HFFc6 (cell line): ENCODE results near the gene PSRC1. TPM values are rescaled to one million over a fixed set of nuclear protein-coding genes. Genes with fewer than 3 reads are reported as not detected.

Experiments
- DNase-seq: peaks from one replicate; pipeline ENCODE4 v3.0.0-alpha.2; 2018
- H3K27ac Mint-ChIP-seq: 2 replicates; pipeline ENCODE4 v1.8.0; 2020; ENCODE audit warnings: mild to moderate bottlenecking, mixed read lengths
- H3K27me3 Mint-ChIP-seq: 2 replicates; pipeline ENCODE4 v1.8.0; 2021; ENCODE audit warnings: mild to moderate bottlenecking, moderate library complexity, mixed read lengths; ENCODE audit not compliant: insufficient read depth
- H3K36me3 Mint-ChIP-seq: 2 replicates; pipeline ENCODE4 v1.8.0; 2021; ENCODE audit warnings: low read depth, mixed read lengths
- H3K4me1 Mint-ChIP-seq: 2 replicates; pipeline ENCODE4 v1.8.0; 2020; ENCODE audit warnings: low read depth, mixed read lengths
- H3K4me3 Mint-ChIP-seq: 2 replicates; pipeline ENCODE4 v1.8.0; 2020; ENCODE audit warnings: mild to moderate bottlenecking, moderate library complexity, mixed read lengths
- H3K9me3 Mint-ChIP-seq: 2 replicates; pipeline ENCODE4 v1.8.0; 2020; ENCODE audit warnings: mild to moderate bottlenecking, mixed read lengths
- long read RNA-seq: library from polyadenylated mRNA; unstranded; transcript quantifications from one replicate; pipeline ENCODE4 v2.0.0, GENCODE V29; 2019
- total RNA-seq, 6 experiments: library from RNA; stranded (reverse); fragmentation: NEBNext Ultra II Directional; extraction: Animal tissue kit (Norgen Biotek cat#: 25700); gene quantifications; 2 replicates in 1 of 6; 3 replicates in 5 of 6; pipeline ENCODE4 v1.2.3, GENCODE V29; 2021
- TF ChIP-seq, protein P1 (sequence below): fragments of 200-600 bp; sonication (generic); IDR thresholded peaks from 2 replicates; pipeline ENCODE4 v1.5.0; 2021; ENCODE audit warnings: antibody characterized with exemption, mild to moderate bottlenecking

PSRC1 gene
- total RNA-seq = 10 to 100 TPM; 17.0 to 33.1 (median 30.4) TPM
- long read RNA-seq, partial matches to known transcripts = 4 of 15 reads
- long read RNA-seq, other reads (novel, unspliced or antisense) = 8 of 15 reads

DNA sequence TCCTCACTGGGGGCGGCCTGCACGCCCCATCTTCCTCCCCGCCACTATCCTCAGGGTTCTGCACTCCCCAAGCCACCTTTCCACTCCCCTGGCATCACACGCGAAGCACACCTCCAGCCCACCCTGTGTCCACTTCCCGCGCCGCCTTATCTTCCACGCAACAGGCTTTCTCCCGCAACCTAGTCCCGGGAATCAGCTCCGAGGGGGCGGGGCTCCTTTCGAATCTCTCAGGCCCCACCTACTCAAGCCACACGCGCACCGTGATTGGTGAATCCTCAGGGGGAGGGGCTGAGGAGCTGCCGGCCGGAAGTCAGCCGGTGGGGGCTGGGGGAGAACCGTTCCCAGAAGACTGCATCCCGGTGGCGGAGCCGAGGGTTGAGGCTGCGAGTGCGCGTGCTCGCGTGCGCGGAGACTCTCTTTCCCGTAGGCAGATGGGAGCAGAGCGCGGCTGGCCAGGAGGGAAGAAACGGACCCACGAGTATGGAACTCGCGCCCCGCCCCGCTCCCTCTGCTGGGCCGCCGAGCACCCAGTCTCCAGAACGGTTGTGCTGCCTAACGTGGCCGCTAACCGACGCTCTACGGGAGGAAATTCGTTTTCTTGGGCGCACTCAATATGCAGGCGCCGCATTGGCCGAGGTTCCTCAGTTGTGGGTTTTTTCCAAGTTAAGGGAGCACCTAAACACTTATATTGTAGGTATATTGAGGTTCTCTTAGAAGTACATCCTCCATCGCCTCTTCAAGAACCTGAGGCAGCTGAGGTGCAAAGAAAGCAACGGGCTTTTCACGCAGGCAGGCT is at the start of gene PSRC1:
Gene PSRC1 (minus strand): TSS at position 194 of the 796 bp plus-strand sequence.
- Mint-ChIP-seq H3K9me3 (no peaks in the 10 kb centered on the region), H3K27me3 (peaks cover 3% of the 10 kb centered on the region), H3K4me1 (peaks cover 32% of the 10 kb centered on the region), H3K4me3 (peak within 1 kb of the TSS; percentile 94), H3K27ac (peak within 1 kb of the TSS; percentile 84), H3K36me3 (peaks cover 10% of the 10 kb centered on the region; the same call in 1 of the 2 replicates)
- peak; percentile 95 for DNase-seq
- TF ChIP-seq, protein P1, sequence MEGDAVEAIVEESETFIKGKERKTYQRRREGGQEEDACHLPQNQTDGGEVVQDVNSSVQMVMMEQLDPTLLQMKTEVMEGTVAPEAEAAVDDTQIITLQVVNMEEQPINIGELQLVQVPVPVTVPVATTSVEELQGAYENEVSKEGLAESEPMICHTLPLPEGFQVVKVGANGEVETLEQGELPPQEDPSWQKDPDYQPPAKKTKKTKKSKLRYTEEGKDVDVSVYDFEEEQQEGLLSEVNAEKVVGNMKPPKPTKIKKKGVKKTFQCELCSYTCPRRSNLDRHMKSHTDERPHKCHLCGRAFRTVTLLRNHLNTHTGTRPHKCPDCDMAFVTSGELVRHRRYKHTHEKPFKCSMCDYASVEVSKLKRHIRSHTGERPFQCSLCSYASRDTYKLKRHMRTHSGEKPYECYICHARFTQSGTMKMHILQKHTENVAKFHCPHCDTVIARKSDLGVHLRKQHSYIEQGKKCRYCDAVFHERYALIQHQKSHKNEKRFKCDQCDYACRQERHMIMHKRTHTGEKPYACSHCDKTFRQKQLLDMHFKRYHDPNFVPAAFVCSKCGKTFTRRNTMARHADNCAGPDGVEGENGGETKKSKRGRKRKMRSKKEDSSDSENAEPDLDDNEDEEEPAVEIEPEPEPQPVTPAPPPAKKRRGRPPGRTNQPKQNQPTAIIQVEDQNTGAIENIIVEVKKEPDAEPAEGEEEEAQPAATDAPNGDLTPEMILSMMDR = peak; percentile 70

DNA sequence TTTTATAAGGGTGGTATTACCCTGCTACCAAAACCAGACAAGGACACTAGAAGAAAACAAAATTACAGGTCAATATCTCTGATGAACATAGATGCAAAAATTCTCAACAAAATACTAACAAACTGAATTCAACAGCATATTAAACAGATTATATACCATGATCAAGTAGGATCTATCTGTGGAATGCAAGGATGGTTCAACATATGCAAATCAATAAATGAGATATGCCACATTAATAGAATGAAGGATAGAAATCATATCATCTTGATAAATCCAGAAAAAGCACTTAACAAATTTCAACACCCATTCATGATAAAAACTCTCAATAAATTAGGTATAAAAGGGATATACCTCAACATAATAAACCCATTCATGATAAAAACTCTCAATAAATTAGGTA is 48.2 kb upstream of the PSRC1 start:
- Mint-ChIP-seq H3K36me3 (peaks cover 65% of the 10 kb centered on the region), H3K4me3 (no peak overlapping the region)
- TF ChIP-seq, protein P1 = no peak

DNA sequence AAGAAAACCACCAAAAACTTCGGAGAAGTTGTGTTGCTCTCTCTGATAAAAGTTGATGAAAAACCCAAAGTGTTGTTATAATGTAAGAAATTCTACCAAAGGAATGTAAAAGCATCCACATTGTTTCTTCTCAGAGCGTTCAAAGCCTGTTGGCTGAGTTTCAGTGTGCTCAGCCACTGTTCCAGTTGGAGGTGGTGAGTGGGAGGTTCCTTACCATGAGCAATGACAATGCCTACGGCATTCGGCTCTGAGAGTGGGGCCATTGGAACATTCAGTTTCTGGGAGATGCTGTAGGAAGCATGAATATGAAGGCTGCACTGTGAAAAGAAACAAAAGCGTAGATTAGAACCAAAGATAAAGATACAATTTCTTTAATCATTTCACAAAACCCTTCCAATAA is 44.3 kb upstream of the PSRC1 start:
- H3K27ac Mint-ChIP-seq = no peak overlapping the region
- peaks cover 23% of the 10 kb centered on the region for H3K9me3 Mint-ChIP-seq

More for the DNA sequence above, 48.2 kb upstream of the PSRC1 start:
- Mint-ChIP-seq H3K27me3 (no peaks in the 10 kb centered on the region; the same call in 1 of the 2 replicates), H3K27ac (no peak overlapping the region), H3K4me1 (no peaks in the 10 kb centered on the region), H3K9me3 (peaks cover 32% of the 10 kb centered on the region)
- DNase-seq = no peak

DNA sequence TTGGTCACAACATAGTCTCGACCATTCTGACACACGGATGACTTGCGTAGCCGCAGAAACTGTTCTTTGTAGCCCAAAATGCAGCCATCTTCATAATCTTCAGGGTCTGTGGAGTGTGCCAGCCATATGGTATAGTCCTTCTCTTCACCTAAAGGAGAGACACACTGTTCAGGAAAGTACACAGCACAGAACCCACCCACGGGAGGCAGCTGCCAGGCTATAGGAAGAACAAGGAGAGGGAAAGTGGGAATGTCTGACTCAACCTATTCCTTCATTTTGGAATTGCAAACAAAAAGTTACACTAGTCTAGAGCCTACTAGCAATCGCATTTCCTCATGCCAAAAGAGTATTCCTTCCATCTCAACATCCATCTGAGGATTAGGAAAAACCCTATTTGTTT is 40.0 kb upstream of the PSRC1 start:
- H3K9me3 Mint-ChIP-seq = no peaks in the 10 kb centered on the region

More for the DNA sequence above, 44.3 kb upstream of the PSRC1 start:
- H3K4me3 Mint-ChIP-seq = no peak overlapping the region
- H3K4me1 Mint-ChIP-seq = no peaks in the 10 kb centered on the region
- peaks cover 45% of the 10 kb centered on the region for H3K36me3 Mint-ChIP-seq
- DNase-seq = no peak
- TF ChIP-seq, protein P1 = no peak
- no peaks in the 10 kb centered on the region for H3K27me3 Mint-ChIP-seq

DNA sequence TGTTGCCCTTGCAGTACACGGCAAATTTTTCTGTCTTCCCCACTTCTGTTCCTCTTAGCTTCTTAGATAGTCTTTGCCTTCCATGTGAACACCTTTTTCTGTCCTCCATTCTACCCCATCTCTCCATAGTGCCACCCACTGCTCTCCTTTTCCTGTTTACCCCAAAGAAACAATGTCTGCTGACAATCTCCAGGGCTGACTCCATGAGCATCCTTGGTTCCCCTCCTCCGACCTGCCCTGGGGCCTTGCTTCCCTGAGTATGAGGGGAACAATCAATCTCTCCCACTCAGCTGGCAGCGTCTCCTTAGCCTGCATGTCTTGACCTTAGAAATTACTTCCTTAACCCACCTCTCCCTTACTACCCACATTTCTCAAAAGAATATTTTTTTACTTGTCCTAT is 36.2 kb upstream of the PSRC1 start:
- Mint-ChIP-seq H3K4me1 (peaks cover 9% of the 10 kb centered on the region), H3K36me3 (peaks cover 41% of the 10 kb centered on the region)

More for the DNA sequence above, 40.0 kb upstream of the PSRC1 start:
- TF ChIP-seq, protein P1 = no peak
- H3K27me3 Mint-ChIP-seq = peaks cover 1% of the 10 kb centered on the region; the same call in 1 of the 2 replicates
- no peak for DNase-seq
- no peak overlapping the region for H3K27ac Mint-ChIP-seq
- no peaks in the 10 kb centered on the region for H3K4me1 Mint-ChIP-seq
- H3K4me3 Mint-ChIP-seq = no peak overlapping the region
- peaks cover 31% of the 10 kb centered on the region for H3K36me3 Mint-ChIP-seq

More for the DNA sequence above, 36.2 kb upstream of the PSRC1 start:
- Mint-ChIP-seq H3K27ac (no peak overlapping the region), H3K27me3 (peaks cover 1% of the 10 kb centered on the region; the same call in 1 of the 2 replicates), H3K4me3 (no peak overlapping the region), H3K9me3 (no peaks in the 10 kb centered on the region)
- no peak for DNase-seq
- TF ChIP-seq, protein P1 = no peak
